Lung microvascular endothelial cell (primary cell): Measurements from ENCODE around the gene ORMDL1. TPM values are rescaled to one million over a fixed set of nuclear protein-coding genes. Genes with fewer than 3 reads are reported as not detected.

Experiments used
- DNase-seq, 2 donors: peaks; one replicate each; pipeline versions ENCODE4 v3.0.0 to v3.0.0-alpha.2; 2010; ENCODE audit warnings: low read depth in 2 of 2
- total RNA-seq: library from RNA; depleted of rRNA; stranded (reverse); fragments of >200 nt; gene quantifications from 2 replicates; pipeline ENCODE4 v1.2.1, GENCODE V29; 2014

Gene ORMDL1
- 23.5 and 32.1 TPM in 2 replicates for total RNA-seq

DNA sequence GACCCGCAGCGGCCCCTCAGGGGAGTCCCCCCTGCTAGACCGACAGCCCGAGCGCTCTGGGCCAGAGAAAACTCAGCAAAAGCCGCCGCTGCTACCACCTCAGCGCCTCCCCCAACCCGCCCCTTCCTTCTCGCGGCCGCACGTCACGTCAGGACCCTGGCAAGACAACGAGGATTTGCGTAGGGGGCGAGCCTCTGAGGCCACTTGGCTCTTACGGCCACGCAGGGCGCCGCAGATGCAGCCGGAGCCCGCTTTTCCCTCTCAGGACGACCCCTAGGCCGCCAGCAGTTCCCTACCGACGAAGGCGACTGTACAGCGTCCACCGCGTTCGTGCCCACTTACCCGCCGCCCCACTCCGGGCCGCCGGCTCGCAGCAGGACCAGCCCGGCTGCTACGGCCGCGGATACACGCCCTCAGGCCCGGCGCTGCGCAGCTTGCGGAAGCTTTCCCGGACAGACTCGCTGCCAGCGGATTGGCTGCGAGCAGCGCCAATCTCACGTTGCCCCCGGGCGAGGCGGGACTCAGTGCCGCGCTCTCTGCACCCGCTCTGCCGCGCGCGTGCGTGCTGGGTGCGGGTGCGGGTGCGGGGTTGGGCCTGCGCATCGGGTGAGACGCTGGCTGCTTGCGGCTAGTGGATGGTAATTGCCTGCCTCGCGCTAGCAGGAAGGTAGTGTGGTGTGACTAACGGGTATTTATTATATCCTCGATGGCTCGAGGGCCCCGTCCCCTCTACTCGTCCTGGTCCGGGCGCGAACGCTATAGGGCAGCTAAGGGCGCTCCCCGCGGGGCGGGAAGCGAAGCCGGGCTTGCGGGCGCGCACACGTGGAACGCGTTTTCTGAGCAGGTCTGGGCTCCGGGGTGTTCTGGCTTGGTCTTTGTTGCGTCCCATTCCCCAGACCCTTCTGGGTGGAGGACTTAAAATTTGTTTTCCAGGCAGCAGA, at the start of gene ORMDL1, which contains the start of gene PMS1:
TSS of gene ORMDL1 (minus strand) at position 413 of the 941 bp plus-strand sequence. CDS start 1,744 bp downstream, outside the sequence.
TSS of gene PMS1 (plus strand) at position 524 of the 941 bp plus-strand sequence. CDS start 7,360 bp downstream, outside the sequence.
- peak; percentile 98 for DNase-seq

DNA sequence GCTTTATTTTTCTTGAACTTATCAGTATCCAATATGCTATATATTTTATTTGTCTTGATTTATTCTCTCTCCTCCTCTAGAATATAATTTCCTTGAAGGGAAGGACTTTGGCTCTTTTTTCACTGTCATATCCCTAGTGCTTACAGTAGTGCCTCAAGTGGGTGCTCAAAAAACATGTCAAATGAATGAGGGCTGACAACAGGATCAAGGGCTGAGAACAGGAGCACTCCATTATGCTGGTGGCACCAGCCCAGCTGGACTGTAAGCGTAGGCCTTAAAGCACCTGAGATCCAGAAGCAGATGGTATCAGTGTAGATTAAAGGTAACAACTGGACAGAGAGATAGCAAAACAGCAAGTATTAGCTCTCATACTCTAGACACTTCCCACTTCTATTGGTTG, 46.4 kb upstream of the ORMDL1 start:
- no peak for DNase-seq

GRCh38 chr2:189829102-189829833, 45.1 kb upstream of the ORMDL1 start:
- no peak for DNase-seq

- no peak for DNase-seq
These were observed 41.9 kb upstream of the ORMDL1 start for GRCh38 chr2:189826039-189826438.

DNA sequence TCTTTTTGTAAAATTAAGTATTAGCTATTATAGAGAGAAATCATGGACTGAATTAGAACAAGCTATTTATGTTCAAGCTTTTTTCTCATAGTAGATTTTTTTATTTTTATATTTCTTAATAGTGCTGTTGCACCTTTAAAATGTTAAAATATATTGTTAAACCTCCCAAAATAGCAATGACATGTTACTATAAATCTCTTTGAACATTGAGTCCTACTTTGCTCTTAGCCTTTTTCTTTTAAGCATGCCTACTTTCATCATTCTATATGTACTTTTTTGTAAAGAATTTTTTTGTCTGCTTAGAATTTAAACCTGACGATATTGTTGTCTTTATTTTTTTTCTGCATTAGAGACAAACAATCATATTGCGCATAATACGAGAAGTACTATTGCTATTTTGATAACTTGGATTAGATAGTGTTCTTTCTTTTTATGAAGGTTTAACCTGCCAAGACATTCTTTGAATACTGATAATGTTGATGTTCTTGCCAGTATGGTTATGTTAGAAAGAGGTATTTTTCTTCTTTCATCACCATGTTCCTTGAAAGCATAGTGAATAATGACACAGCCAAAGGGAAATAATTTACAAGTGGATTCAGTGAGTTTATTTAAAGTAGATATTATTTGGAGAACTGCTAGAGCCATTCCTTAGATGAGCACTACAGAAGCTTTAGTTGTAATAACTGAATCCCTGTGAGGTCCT, 40.7 kb upstream of the ORMDL1 start:
- no peak for DNase-seq

DNA sequence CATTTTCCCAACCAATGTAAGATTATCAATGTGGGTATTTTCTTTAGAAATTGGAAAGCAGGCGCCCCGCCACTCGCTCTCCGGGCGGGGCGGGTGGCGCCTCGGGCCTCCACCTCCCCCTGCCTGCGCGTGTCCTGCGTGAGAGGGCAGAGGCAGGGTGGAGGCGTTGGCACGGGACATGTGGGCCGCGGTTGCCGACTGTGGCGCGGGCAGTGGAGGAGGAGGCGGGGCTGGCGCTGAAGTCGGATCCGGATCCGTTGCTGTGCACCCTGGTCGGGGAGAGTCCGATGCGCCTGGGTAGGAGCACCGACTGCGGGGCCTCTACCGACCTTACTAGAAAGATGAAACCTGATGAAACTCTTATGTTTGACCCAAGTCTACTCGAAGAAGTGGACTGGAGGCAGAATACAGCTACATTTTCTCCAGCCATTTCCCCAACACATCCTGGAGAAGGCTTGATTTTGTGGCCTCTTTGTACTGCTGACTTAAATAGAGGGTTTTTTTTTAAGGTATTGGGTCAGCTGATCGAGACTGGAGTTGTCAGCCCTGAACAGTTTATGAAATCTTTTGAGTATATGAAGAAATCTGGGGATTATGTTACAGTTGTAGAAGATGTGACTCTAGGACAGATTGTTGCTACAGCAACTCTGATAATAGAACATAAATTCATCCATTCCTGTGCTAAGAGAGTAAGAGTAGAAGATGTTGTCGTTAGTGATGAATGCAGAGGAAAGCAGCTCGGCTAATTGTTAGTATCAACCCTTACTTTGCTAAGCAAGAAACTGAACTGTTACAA, 38.0 kb upstream of the ORMDL1 start:
- DNase-seq = no peak

DNA sequence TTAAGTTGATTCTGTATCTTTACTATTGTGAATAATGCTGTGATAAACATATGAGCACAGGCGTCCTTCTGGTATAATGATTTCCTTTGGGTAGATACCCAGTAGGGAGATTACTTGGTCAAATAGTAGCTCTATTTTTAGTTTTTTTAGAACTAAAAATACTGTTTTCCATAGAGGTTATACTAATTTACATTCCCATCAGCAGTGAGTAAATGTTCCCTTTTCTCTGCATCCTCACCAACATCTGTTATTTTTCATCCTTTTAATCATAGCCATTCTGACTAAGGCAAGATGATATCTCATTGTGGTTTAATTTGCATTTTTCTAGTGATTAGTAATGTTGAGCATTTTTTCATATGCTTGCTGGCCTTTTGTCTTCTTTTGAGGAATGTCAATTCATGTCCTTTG, 35.2 kb upstream of the ORMDL1 start:
- peak in 1 of 2 donors; percentile 20 for DNase-seq

DNA sequence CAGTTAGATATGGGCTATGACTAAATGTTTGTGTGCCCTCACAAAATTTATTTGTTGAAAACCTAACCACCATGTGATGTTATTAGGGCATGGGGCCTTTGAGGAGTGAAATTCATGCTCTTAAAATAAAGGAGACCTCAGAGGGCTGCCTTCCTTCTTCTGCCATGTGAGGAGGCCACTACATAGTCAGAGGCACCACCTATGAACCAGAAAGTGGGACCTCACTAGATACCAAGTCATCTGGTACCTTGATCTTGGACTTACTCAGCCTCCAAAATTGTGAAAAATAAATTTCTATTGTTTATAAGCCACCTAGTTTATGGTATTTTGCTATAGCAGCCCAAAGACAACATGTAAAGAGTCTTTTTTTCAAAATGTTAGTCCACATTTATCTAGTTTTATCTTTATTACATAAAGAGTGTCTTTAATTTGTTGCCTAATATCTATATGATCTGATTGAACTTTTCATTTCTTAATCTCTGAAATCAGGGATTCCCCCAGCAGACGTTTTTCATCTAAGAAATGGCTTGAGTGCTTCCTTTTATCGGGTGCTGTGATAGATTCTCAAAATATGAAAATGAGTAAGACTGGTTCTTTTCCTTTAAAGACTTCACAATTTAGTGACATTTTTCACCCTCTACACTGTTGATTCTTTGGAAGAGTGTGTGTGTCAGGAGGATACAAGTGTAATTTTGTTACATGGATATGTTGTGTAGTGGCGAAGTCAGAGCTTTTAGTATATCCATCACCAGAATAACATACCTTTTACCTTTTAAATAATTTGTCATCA, 34.3 kb upstream of the ORMDL1 start:
- DNase-seq = no peak

DNA sequence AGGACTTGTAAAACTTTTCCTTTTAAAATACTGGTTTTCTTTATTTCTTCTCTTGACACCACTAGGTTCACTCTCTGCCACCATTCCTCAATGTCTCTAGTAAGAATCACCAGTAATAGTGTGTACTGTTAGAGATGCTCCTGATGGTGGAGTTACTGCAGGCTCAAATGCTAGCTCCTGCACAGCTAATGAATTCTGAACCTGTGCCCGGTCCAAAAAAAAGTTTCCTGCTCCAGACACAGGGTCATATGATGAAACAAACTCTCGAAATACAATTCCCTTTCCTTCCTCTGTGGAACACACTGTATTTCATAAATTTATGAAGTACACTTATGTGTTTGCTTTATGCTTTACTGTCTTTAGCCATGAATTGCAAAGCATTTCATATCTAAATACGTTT, 19.3 kb upstream of the ORMDL1 start:
- peak; percentile 47 to 90 for DNase-seq

GRCh38 chr2:189802396-189802912, 18.3 kb upstream of the ORMDL1 start:
- DNase-seq = no peak

GRCh38 chr2:189799531-189799930, 15.4 kb upstream of the ORMDL1 start:
- DNase-seq = peak in 1 of 2 donors; percentile 84

DNA sequence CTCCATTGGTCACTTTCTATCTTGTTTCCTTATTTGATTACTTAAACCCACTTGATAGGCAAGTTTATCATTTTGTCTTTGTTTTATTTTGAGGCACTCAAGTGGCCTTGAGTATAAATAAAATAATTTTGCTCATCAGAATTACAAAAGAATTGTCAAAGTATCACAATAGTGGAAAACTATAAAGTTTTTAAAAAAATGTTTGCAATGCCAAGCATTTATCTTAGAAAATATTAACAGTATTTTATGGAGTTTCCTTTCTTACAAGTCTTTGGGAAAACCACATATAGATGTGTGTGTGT, 14.8 kb upstream of the ORMDL1 start:
- DNase-seq = no peak

- DNase-seq = peak; percentile 67 to 76
These were observed 14.3 kb upstream of the ORMDL1 start for GRCh38 chr2:189798312-189799029.

DNA sequence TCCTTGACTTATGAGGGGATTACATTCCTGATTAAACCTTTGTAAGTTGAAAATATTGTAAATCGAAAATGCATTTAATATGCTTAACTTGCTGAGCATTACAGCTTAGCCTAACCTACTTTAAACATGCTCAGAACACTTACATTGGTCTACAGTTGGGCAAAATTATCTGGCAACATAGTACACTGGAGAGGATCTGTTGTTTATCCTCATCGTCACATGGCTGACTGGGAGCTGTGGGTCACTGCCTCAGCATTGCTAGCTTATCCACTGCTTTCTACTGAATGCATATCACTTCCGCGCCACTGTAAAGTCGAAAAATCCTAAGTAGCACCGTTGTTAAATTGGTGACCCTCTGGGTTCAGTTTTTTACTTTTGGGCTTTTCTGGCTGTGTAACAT, 13.8 kb upstream of the ORMDL1 start:
- DNase-seq = no peak

- no peak for DNase-seq
These were observed 10.2 kb upstream of the ORMDL1 start for GRCh38 chr2:189794310-189794709.

GRCh38 chr2:189791338-189792042, 7.4 kb upstream of the ORMDL1 start:
- no peak for DNase-seq

- peak; percentile 54 to 57 for DNase-seq
These were observed 650 bp downstream of the ORMDL1 start for GRCh38 chr2:189783451-189783926.

GRCh38 chr2:189782221-189782671, 1.9 kb downstream of the ORMDL1 start:
- DNase-seq = no peak
